Cardiac muscle cell (in vitro differentiated cells and primary cell): Measurements from ENCODE around the gene DNAH3. TPM values are rescaled to one million over a fixed set of nuclear protein-coding genes. Genes with fewer than 3 reads are reported as not detected.

Experiments used
- DNase-seq, 2 donors: peaks; one replicate each; pipeline versions ENCODE4 v3.0.0 to v3.0.0-alpha.2; 2010 to 2017; ENCODE audit warnings: low read depth in 1 of 2, low spot score in 1 of 2
- H3K27ac ChIP-seq: fragments of 200-600 bp; sonication (generic); 2 replicates; pipeline ENCODE4 v1.5.1; 2016
- H3K27me3 ChIP-seq: fragments of 200-600 bp; sonication (generic); 2 replicates; pipeline ENCODE4 v1.6.0; 2016; ENCODE audit warnings: control low read depth
- H3K36me3 ChIP-seq: fragments of 200-600 bp; sonication (generic); 2 replicates; pipeline ENCODE4 v1.5.1; 2016; ENCODE audit warnings: control low read depth
- H3K4me1 ChIP-seq: fragments of 200-600 bp; sonication (generic); 2 replicates; pipeline ENCODE4 v1.8.1; 2017; ENCODE audit warnings: low read depth, mild to moderate bottlenecking, mixed run types
- H3K4me3 ChIP-seq: fragments of 200-600 bp; sonication (generic); 2 replicates; pipeline ENCODE4 v1.5.1; 2016; ENCODE audit warnings: mild to moderate bottlenecking
- H3K9me3 ChIP-seq: fragments of 200-600 bp; sonication (generic); 2 replicates; pipeline ENCODE4 v1.5.1; 2017; ENCODE audit warnings: low read depth, mild to moderate bottlenecking, control low read depth
- polyA plus RNA-seq: library from polyadenylated mRNA; unstranded; fragments of >200 nt; fragmentation: Nextera tagmentation; extraction: Ambion mirVana; gene quantifications from 2 replicates; pipeline ENCODE4 v1.2.1, GENCODE V29; 2016
- total RNA-seq: library from RNA; depleted of rRNA; stranded (reverse); fragments of >200 nt; gene quantifications from 2 replicates; pipeline ENCODE4 v1.2.3, GENCODE V29; 2016
- TF ChIP-seq, protein P1 (sequence below): IDR thresholded peaks from 2 replicates; pipeline ENCODE4 v1.5.1; 2012; ENCODE audit warnings: low read depth, mild to moderate bottlenecking, low read length

The DNAH3 gene
- total and polyA plus RNA-seq, 2 experiments from 2014 or later = 0.39 TPM; not detected in 1

DNA sequence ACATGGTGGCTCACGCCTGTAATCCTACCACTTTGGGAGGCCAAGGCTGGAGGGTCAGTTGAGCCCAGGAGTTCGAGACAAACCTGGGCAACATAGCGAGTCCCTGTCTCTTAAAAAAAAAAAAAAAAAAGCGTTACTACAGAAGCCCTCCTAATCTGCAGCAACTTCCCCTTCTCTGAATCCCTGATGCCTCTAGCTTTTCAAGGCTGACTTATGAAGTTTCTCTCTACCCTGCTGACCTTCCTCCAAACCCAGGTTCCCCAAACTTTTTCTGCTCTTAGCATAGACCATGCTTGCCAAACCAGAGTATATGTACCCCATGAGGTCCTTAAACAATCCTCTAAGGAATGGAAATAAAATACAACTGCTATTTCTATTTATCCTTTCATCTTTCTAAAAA is 233.7 kb downstream of the DNAH3 start:
- Histone ChIP-seq H3K4me3 (no peak overlapping the region), H3K36me3 (no peaks in the 10 kb centered on the region), H3K9me3 (no peaks in the 10 kb centered on the region), H3K4me1 (peaks cover 11% of the 10 kb centered on the region), H3K27ac (no peak overlapping the region), H3K27me3 (no peaks in the 10 kb centered on the region)
- TF ChIP-seq, protein P1, sequence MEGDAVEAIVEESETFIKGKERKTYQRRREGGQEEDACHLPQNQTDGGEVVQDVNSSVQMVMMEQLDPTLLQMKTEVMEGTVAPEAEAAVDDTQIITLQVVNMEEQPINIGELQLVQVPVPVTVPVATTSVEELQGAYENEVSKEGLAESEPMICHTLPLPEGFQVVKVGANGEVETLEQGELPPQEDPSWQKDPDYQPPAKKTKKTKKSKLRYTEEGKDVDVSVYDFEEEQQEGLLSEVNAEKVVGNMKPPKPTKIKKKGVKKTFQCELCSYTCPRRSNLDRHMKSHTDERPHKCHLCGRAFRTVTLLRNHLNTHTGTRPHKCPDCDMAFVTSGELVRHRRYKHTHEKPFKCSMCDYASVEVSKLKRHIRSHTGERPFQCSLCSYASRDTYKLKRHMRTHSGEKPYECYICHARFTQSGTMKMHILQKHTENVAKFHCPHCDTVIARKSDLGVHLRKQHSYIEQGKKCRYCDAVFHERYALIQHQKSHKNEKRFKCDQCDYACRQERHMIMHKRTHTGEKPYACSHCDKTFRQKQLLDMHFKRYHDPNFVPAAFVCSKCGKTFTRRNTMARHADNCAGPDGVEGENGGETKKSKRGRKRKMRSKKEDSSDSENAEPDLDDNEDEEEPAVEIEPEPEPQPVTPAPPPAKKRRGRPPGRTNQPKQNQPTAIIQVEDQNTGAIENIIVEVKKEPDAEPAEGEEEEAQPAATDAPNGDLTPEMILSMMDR = no peak
- DNase-seq = no peak

DNA sequence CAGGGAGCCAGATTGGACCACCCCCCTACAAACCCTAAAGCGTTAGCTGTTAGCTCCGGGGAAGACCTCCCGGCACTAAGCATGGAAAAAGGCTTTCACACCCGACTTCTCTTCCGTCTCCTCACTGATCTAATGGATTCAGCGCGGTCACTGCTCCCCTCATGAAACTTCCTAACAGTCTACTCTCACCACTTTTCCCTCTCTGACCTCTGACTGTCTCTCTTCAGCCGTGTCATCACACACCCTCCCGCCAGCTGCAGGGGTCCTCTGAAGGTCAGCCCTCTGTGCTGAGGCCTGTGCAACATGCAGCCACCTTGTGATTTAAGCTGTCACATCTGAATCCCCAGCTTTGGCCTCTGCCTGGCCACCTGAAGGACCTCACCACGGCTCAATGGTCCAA is 234.4 kb downstream of the DNAH3 start:
- DNase-seq = no peak
- Histone ChIP-seq H3K27ac (peak overlapping the region; percentile 21), H3K36me3 (no peaks in the 10 kb centered on the region), H3K4me3 (no peak overlapping the region), H3K9me3 (no peaks in the 10 kb centered on the region), H3K4me1 (peaks cover 11% of the 10 kb centered on the region), H3K27me3 (no peaks in the 10 kb centered on the region)
- TF ChIP-seq, protein P1 = no peak

DNA sequence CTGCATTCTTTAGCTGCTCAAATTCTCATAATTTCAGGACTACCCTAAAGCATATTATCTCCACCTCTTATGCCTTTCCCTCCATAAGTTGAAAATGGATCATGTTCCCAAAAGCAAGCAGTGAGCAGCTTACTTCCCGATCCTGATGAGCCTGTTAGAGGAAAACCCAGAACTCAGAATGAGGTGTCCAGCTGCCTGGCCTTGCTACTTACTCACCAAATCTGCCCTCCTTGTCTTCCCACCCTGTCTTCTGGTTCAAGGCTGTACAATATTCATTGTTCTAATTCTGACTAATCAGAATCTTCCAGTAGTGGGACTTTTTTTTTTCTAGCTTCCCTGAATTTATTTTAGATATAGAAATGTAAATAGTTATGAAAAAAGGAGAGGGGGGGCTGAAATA is 239.3 kb downstream of the DNAH3 start:
- peak in 1 of 2 donors; percentile 38 for DNase-seq
- H3K4me1 ChIP-seq = peaks cover 4% of the 10 kb centered on the region
- H3K27me3 ChIP-seq = no peaks in the 10 kb centered on the region
- no peak overlapping the region for H3K27ac ChIP-seq
- no peaks in the 10 kb centered on the region for H3K9me3 ChIP-seq
- TF ChIP-seq, protein P1 = no peak
- H3K36me3 ChIP-seq = no peaks in the 10 kb centered on the region
- H3K4me3 ChIP-seq = no peak overlapping the region

DNA sequence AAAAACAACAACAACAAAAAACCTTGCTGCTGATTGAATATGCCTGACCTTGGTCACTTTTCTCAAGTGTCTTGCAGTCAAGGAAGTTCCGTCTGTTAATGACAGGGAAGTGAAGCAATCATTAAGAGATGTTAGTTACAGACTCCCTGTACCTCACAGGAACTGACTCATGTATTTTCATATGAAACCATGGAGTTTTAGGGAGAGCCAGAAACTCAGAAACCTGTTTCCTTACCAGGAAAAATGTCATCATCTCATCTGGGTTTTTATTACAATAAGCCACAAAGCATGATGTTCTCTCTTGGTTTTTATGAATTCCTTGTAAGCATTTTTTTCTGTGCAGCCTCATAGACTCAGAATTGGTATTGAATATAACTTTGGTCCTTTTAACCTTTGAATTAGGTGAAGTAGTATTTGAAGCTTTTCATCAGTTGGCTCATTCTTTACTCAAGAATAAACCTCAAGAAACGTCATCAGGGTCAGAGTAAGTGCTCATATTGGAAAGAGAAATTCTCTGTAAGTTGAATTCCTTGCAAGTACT is 239.8 kb downstream of the DNAH3 start:
- peak in 1 of 2 donors; percentile 90 for DNase-seq
- Histone ChIP-seq H3K4me3 (no peak overlapping the region), H3K9me3 (no peaks in the 10 kb centered on the region), H3K27ac (no peak overlapping the region), H3K27me3 (no peaks in the 10 kb centered on the region), H3K4me1 (peaks cover 4% of the 10 kb centered on the region), H3K36me3 (no peaks in the 10 kb centered on the region)
- TF ChIP-seq, protein P1 = no peak

DNA sequence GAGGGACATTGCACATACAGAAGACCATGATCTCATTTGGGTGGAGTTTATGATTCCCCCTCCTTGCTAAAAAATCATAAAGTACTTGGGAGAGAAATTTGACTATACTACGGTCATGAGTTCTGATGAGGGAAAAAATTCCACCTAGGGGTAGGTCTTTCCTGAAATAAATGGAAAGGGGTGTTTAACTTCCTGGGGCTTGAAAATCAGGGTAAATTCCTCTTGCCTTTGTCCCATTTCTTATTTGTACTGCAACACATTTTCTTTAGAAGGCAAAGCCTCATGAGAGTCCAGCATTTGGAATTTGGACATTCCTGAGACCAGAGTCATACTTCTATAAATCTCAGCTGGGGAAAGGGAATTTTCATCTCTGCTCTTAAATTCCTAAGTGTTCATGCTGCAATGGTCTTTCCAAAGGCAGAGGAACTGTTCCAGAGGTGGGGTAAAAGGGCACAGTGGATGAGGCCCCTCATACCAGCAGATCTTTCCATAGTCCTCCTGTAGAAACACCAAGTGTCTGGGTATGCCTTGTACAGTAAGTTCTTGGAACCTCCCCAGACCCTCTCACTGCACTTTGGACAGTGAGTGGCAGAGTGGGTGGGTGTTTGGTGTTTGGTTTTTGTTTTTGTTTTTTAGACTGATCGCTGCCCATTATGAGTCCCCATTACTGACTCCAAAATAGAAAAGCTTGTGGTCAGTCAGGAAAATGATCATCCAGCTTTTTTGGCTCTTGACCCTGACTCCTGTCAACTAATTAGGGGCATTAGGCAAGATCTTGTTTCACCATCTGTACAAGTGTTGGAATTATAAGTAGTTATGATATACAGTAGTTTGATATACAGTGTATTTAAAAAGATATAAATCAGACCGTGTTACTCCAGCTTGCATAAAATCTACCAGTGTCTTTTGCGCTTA is 244.0 kb downstream of the DNAH3 start:
- no peak overlapping the region for H3K4me3 ChIP-seq
- TF ChIP-seq, protein P1 = no peak

More for the DNA sequence above, 244.0 kb downstream of the DNAH3 start:
- H3K4me1 ChIP-seq = peaks cover 17% of the 10 kb centered on the region
- DNase-seq = peak in 1 of 2 donors; percentile 94
- H3K9me3 ChIP-seq = no peaks in the 10 kb centered on the region
- peak overlapping the region; percentile 25 for H3K27ac ChIP-seq
- no peaks in the 10 kb centered on the region for H3K36me3 ChIP-seq
- no peaks in the 10 kb centered on the region for H3K27me3 ChIP-seq
